ENCODE data around the gene SGCA. TPM values are rescaled to one million over a fixed set of nuclear protein-coding genes. Genes with fewer than 3 reads are reported as not detected.

SGCA gene
- total and polyA plus RNA-seq, 5 donors from 2014 or later: not detected

DNA sequence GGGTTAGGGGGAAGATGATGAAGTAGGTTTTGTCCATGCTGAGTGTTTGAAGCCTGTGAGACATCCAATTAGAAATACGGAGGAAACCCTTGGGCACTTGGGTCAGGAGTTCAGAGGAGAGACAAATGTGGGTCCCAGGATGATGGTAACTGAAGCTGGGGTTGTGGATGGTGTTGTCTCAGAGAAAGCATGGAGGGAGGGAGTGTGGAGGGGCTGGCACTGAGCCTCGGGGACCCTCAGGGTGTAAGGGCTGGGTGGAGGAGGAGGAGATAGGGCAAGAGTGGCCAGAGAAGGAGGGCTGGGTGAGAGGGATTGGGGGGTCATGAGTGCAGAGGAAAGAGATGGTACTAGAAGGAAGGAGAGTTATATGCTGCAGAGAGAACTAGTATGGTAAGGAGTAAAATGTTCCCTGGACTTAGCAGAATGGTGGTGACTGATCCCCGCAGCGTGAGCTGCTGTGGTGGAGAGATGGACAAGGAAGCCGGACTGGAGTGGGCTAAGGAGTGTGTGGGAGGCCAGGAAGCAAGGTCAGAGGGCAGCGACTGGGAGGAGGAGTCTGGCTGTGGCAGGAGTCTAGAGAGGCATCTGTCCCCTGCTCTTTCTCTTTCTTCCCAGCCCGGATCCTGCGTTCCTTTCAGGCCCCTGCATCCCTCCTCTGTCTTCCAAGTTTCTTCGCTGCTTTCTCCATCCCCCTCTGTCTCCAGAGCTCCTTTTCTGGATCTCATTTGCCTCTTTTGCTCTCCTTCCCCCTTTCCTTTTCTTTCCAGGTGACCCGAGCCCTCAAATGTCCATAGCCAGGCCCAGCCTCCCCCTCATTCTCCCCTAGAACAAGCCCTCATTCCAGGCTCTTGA is 39.5 kb downstream of the SGCA start:
- H3K27ac Mint-ChIP-seq: no peak overlapping the region
- Histone ChIP-seq H3K27ac (ENCODE audit: insufficient read depth, low read length, poor library complexity, severe bottlenecking) (no peak overlapping the region), H3K4me3 (ENCODE audit: low read depth, low read length) (no peak overlapping the region), H3K27me3 (ENCODE audit: control insufficient read depth, insufficient read depth, low read length) (peaks cover 10% of the 10 kb centered on the region), H3K9me3 (ENCODE audit: control insufficient read depth in 2 of 2, low read length in 2 of 2) (no peaks in the 10 kb centered on the region), H3K4me1 (ENCODE audit: control insufficient read depth, insufficient read depth, low read length, poor library complexity, severe bottlenecking) (peaks cover 9% of the 10 kb centered on the region), H3K36me3 (ENCODE audit: control insufficient read depth, insufficient read depth, low read length) (no peaks in the 10 kb centered on the region)
- H3K4me1 Mint-ChIP-seq: peaks cover 0 to 21% (median 11%) of the 10 kb centered on the region in 4 donors
- H3K4me3 Mint-ChIP-seq: no peak overlapping the region
- no peaks in the 10 kb centered on the region for H3K36me3 Mint-ChIP-seq
- no peak for DNase-seq
- H3K9me3 Mint-ChIP-seq: peaks cover 0 to 2% (median 0%) of the 10 kb centered on the region in 7 donors
- H3K27me3 Mint-ChIP-seq: peaks cover 74% of the 10 kb centered on the region
- ATAC-seq (ENCODE audit: low read depth in 2 of 2): no peak

DNA sequence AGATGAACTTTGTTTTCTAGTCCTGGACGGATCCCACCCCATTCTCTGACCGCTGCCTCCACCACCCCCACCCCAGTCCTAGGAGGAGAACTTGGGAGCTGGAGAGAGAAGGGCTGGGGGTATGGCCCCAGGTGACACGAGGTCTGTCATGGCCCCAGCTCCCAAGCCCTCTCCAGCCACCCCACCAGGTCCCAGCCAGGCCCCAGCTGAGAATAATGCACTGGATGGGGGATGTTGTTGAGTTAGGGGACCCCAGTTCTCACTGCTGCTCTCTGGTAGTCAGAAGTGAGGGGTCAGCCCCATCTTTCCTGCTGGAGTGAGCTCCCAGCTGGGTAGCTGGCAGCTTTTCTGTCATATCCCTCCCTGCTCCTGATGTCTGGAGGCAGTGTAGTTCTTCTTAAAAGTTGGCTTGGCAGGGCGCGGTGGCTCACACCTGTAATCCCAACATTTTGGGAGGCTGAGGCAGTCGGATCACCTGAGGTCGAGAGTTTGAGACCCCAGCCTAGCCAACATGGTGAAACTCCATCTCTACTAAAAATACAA is 40.2 kb downstream of the SGCA start:
- H3K9me3 Mint-ChIP-seq: peaks cover 0 to 2% (median 0%) of the 10 kb centered on the region in 7 donors

GRCh38 chr17:50206604-50207293 is 40.9 kb downstream of the SGCA start:
- Mint-ChIP-seq H3K27me3 (peaks cover 67% of the 10 kb centered on the region), H3K36me3 (no peaks in the 10 kb centered on the region), H3K4me1 (peaks cover 0 to 12% (median 4%) of the 10 kb centered on the region in 4 donors), H3K9me3 (peaks cover 0 to 2% (median 0%) of the 10 kb centered on the region in 7 donors), H3K27ac (no peak overlapping the region), H3K4me3 (no peak overlapping the region)
- DNase-seq: no peak
- no peak for ATAC-seq (ENCODE audit: low read depth in 2 of 2)
- no peaks in the 10 kb centered on the region for H3K4me1 ChIP-seq (ENCODE audit: control insufficient read depth, insufficient read depth, low read length, poor library complexity, severe bottlenecking)
- no peaks in the 10 kb centered on the region for H3K36me3 ChIP-seq (ENCODE audit: control insufficient read depth, insufficient read depth, low read length)
- peaks cover 10% of the 10 kb centered on the region for H3K27me3 ChIP-seq (ENCODE audit: control insufficient read depth, insufficient read depth, low read length)
- H3K9me3 ChIP-seq (ENCODE audit: control insufficient read depth in 2 of 2, low read length in 2 of 2): no peaks in the 10 kb centered on the region
- H3K27ac ChIP-seq (ENCODE audit: insufficient read depth, low read length, poor library complexity, severe bottlenecking): no peak overlapping the region
- no peak overlapping the region for H3K4me3 ChIP-seq (ENCODE audit: low read depth, low read length)

More for the DNA sequence above, 40.2 kb downstream of the SGCA start:
- Histone ChIP-seq H3K4me3 (ENCODE audit: low read depth, low read length) (no peak overlapping the region), H3K27me3 (ENCODE audit: control insufficient read depth, insufficient read depth, low read length) (peaks cover 10% of the 10 kb centered on the region), H3K36me3 (ENCODE audit: control insufficient read depth, insufficient read depth, low read length) (no peaks in the 10 kb centered on the region), H3K4me1 (ENCODE audit: control insufficient read depth, insufficient read depth, low read length, poor library complexity, severe bottlenecking) (peaks cover 2% of the 10 kb centered on the region), H3K9me3 (ENCODE audit: control insufficient read depth in 2 of 2, low read length in 2 of 2) (no peaks in the 10 kb centered on the region), H3K27ac (ENCODE audit: insufficient read depth, low read length, poor library complexity, severe bottlenecking) (no peak overlapping the region)
- ATAC-seq (ENCODE audit: low read depth in 2 of 2) (no peak), DNase-seq (no peak)
- Mint-ChIP-seq H3K27me3 (peaks cover 68% of the 10 kb centered on the region), H3K4me3 (no peak overlapping the region), H3K27ac (no peak overlapping the region), H3K4me1 (peaks cover 0 to 14% (median 6%) of the 10 kb centered on the region in 4 donors), H3K36me3 (no peaks in the 10 kb centered on the region)

DNA sequence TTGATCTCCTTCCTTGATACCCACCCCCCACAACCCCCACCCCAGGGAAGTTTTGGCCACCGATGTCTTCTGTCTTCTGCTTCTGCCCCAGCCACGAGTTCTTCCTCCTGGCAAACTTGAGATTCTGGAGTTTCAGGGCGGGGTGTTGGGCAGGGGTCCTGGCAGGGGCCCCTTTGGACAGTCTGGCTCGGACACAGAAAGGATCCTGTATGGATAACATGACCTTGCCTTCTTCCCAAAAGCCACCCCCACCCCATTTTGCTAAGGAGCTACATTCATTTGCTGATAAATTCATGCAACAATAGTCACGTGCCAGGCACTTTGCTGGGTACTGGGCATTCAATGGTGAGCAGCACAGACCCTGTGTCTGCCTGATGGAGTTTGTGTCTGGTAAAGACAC is 41.5 kb downstream of the SGCA start:
- Histone ChIP-seq H3K9me3 (ENCODE audit: control insufficient read depth in 2 of 2, low read length in 2 of 2) (no peaks in the 10 kb centered on the region), H3K27me3 (ENCODE audit: control insufficient read depth, insufficient read depth, low read length) (peaks cover 6% of the 10 kb centered on the region), H3K4me3 (ENCODE audit: low read depth, low read length) (no peak overlapping the region), H3K27ac (ENCODE audit: insufficient read depth, low read length, poor library complexity, severe bottlenecking) (no peak overlapping the region), H3K4me1 (ENCODE audit: control insufficient read depth, insufficient read depth, low read length, poor library complexity, severe bottlenecking) (no peaks in the 10 kb centered on the region), H3K36me3 (ENCODE audit: control insufficient read depth, insufficient read depth, low read length) (no peaks in the 10 kb centered on the region)
- Mint-ChIP-seq H3K4me3 (no peak overlapping the region), H3K9me3 (no peaks in the 10 kb centered on the region), H3K27ac (no peak overlapping the region), H3K27me3 (peaks cover 61% of the 10 kb centered on the region), H3K4me1 (peaks cover 0 to 7% (median 3%) of the 10 kb centered on the region in 4 donors), H3K36me3 (no peaks in the 10 kb centered on the region)
- no peak for ATAC-seq (ENCODE audit: low read depth in 2 of 2)
- DNase-seq: no peak

- no peaks in the 10 kb centered on the region for H3K9me3 Mint-ChIP-seq
- DNase-seq: no peak
These were observed 42.2 kb downstream of the SGCA start for GRCh38 chr17:50207792-50208567.

DNA sequence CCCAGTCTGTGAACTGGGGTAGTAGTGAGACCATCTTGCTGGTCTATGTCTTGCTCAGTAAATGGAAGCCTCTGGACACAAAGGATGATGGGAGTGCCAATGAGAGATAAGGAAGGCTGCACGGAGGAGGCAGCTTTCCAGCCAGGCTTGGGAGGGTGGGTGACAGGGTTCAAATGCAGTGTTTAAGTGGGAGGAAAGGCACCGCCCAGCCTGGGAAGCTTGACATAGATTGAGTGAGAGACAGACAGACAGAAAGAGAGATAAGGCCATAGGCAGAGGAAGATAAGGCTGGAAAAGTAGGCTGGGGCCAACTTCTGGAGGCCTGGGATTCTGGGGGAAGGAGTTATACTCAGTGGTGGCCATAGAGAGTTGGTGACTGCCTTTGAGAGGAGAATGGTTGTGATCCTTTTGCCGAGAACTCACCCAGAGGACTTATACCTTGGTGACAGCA is 42.8 kb downstream of the SGCA start:
- H3K9me3 Mint-ChIP-seq: no peaks in the 10 kb centered on the region
- H3K27me3 Mint-ChIP-seq: peaks cover 54% of the 10 kb centered on the region
- H3K27ac Mint-ChIP-seq: no peak overlapping the region
- Histone ChIP-seq H3K27ac (ENCODE audit: insufficient read depth, low read length, poor library complexity, severe bottlenecking) (no peak overlapping the region), H3K27me3 (ENCODE audit: control insufficient read depth, insufficient read depth, low read length) (peaks cover 5% of the 10 kb centered on the region), H3K4me1 (ENCODE audit: control insufficient read depth, insufficient read depth, low read length, poor library complexity, severe bottlenecking) (no peaks in the 10 kb centered on the region), H3K4me3 (ENCODE audit: low read depth, low read length) (no peak overlapping the region), H3K9me3 (ENCODE audit: control insufficient read depth in 2 of 2, low read length in 2 of 2) (no peaks in the 10 kb centered on the region), H3K36me3 (ENCODE audit: control insufficient read depth, insufficient read depth, low read length) (no peaks in the 10 kb centered on the region)
- no peaks in the 10 kb centered on the region for H3K36me3 Mint-ChIP-seq
- H3K4me1 Mint-ChIP-seq: peaks cover 0 to 9% (median 5%) of the 10 kb centered on the region in 4 donors
- no peak for ATAC-seq (ENCODE audit: low read depth in 2 of 2)
- DNase-seq: no peak
- H3K4me3 Mint-ChIP-seq: no peak overlapping the region

More at GRCh38 chr17:50207792-50208567, 42.2 kb downstream of the SGCA start:
- Histone ChIP-seq H3K4me1 (ENCODE audit: control insufficient read depth, insufficient read depth, low read length, poor library complexity, severe bottlenecking) (no peaks in the 10 kb centered on the region), H3K27me3 (ENCODE audit: control insufficient read depth, insufficient read depth, low read length) (peaks cover 5% of the 10 kb centered on the region), H3K9me3 (ENCODE audit: control insufficient read depth in 2 of 2, low read length in 2 of 2) (no peaks in the 10 kb centered on the region), H3K27ac (ENCODE audit: insufficient read depth, low read length, poor library complexity, severe bottlenecking) (no peak overlapping the region), H3K36me3 (ENCODE audit: control insufficient read depth, insufficient read depth, low read length) (no peaks in the 10 kb centered on the region), H3K4me3 (ENCODE audit: low read depth, low read length) (no peak overlapping the region)
- peaks cover 54% of the 10 kb centered on the region for H3K27me3 Mint-ChIP-seq
- H3K36me3 Mint-ChIP-seq: no peaks in the 10 kb centered on the region
- H3K4me3 Mint-ChIP-seq: peak overlapping the region in 1 of 4 donors; percentile 29
- H3K4me1 Mint-ChIP-seq: peaks cover 0 to 6% (median 2%) of the 10 kb centered on the region in 4 donors
- H3K27ac Mint-ChIP-seq: no peak overlapping the region
- no peak for ATAC-seq (ENCODE audit: low read depth in 2 of 2)

DNA sequence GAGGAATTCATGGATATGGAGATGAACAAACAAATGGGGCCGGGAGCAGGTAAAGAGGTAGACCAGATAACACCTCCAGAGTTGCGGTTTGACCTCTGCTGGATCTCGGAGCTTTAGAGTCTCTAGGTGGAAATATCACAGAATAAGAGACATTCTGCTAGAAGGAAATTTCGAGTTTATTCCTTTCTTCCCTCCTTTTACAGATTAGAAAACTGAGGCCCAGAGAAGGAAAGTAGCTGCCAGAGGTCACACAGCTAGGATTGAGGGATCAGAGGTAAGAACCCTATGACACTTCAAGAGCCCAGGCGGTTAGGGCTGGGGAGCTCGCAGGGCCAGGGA is 43.3 kb downstream of the SGCA start:
- no peak for ATAC-seq (ENCODE audit: low read depth in 2 of 2)
- H3K27ac Mint-ChIP-seq: no peak overlapping the region
- peaks cover 5% of the 10 kb centered on the region for H3K27me3 ChIP-seq (ENCODE audit: control insufficient read depth, insufficient read depth, low read length)

More for the DNA sequence above, 43.3 kb downstream of the SGCA start:
- Mint-ChIP-seq H3K27me3 (peaks cover 50% of the 10 kb centered on the region), H3K4me3 (no peak overlapping the region), H3K4me1 (peaks cover 0 to 9% (median 5%) of the 10 kb centered on the region in 4 donors), H3K36me3 (no peaks in the 10 kb centered on the region), H3K9me3 (no peaks in the 10 kb centered on the region)
- Histone ChIP-seq H3K4me3 (ENCODE audit: low read depth, low read length) (no peak overlapping the region), H3K9me3 (ENCODE audit: control insufficient read depth in 2 of 2, low read length in 2 of 2) (no peaks in the 10 kb centered on the region), H3K36me3 (ENCODE audit: control insufficient read depth, insufficient read depth, low read length) (no peaks in the 10 kb centered on the region), H3K27ac (ENCODE audit: insufficient read depth, low read length, poor library complexity, severe bottlenecking) (no peak overlapping the region), H3K4me1 (ENCODE audit: control insufficient read depth, insufficient read depth, low read length, poor library complexity, severe bottlenecking) (no peaks in the 10 kb centered on the region)
- no peak for DNase-seq

Measured in CD4-positive, CD25-positive, alpha-beta regulatory T cell (primary cell).